Ascending aorta (tissue), 2 donors: ENCODE measurements around the gene C14orf132. TPM values are rescaled to one million over a fixed set of nuclear protein-coding genes. Genes with fewer than 3 reads are reported as not detected.

ENCODE experiments used
- DNase-seq, 2 donors: peaks; one replicate each; pipeline ENCODE4 v3.0.0-alpha.2; 2019; ENCODE audit warnings: low spot score in 2 of 2
- H3K27ac ChIP-seq, 2 donors: fragments of 200-600 bp; sonication (generic); one replicate each; pipeline ENCODE4 v1.5.1; 2016 to 2017; ENCODE audit warnings: mild to moderate bottlenecking in 1 of 2
- H3K27me3 ChIP-seq: fragments of 200-600 bp; sonication (generic); one replicate; pipeline ENCODE4 v1.5.1; 2017
- H3K36me3 ChIP-seq, 2 donors: fragments of 200-600 bp; sonication (generic); one replicate each; pipeline ENCODE4 v1.5.1; 2016
- H3K4me1 ChIP-seq, 2 donors: fragments of 200-600 bp; sonication (generic); one replicate each; pipeline ENCODE4 v1.5.1; 2016 to 2017; ENCODE audit warnings: mild to moderate bottlenecking in 1 of 2
- H3K4me3 ChIP-seq, 2 donors: fragments of 200-600 bp; sonication (generic); one replicate each; pipeline ENCODE4 v1.5.1; 2016 to 2017; ENCODE audit warnings: mild to moderate bottlenecking in 1 of 2
- H3K9me3 ChIP-seq, 2 donors: fragments of 200-600 bp; sonication (generic); one replicate each; pipeline ENCODE4 v1.5.1; 2016
- CTCF ChIP-seq, 3 experiments: fragments of 200-600 bp in 2 of 3; fragments of 450-650 bp in 1 of 3; sonication (generic) in 2 of 3; IDR thresholded peaks; one replicate each; pipeline ENCODE4 v1.5.1; 2016 to 2019; ENCODE audit warnings: antibody characterized with exemption in 3 of 3, mild to moderate bottlenecking in 1 of 3, moderate library complexity in 1 of 3
- intact Hi-C: fragments of 100-400 bp; cut with DNase I; formaldehyde crosslinking; loops from one replicate; pipeline ENCODE4 v1.15.1; 2023
- total RNA-seq: library from RNA; depleted of rRNA; stranded (reverse); fragments of >200 nt; gene quantifications from one replicate; pipeline ENCODE4 v1.1.0, GENCODE V29; 2016

C14orf132 gene
- 23.9 TPM for total RNA-seq

DNA sequence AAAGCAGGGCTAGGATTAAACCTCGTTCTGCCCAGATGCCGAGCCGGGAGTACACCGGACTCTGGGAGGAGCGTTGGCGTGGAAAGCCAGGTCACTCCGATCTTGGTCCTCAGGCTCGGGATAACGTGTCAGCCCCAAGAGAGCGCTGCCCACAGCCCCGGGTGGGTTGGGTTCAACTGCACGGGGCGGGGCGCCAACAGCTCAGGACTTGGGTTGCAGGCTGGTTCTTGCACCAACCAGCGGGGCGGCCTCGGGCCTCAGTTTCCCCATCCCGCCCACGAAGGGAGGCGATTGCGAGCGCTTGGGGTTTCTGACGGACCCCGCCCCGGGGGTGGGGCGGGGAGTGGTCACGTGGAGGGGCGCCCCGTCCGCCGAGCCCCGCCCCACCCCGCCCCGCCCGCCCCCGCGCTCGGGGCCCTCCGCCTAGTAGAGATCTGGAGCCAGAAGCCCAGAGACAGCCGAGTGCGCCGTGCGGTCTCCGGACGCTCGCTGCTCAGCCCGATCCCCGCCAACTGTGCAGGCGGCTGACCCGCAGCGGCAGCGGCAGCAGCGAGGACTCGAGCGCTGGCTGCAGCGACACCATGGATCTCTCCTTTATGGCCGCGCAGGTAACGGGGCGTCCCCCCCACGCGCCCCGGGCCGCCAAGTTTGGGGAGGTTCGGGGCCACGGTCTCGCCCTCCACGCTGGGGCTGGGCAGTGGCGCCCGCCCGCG, at the start of gene C14orf132:
Gene C14orf132, plus strand, starts transcription at position 443 of the 713 bp plus-strand sequence. Its CDS starts 139 bp downstream, at position 582.
- H3K9me3 ChIP-seq: no peaks in the 10 kb centered on the region
- H3K27ac ChIP-seq: peak within 1 kb of the TSS; percentile 90 to 95
- TF ChIP-seq CTCF (IDR thresholded peaks at IDR 0.05): no peak
- peak within 1 kb of the TSS; percentile 56 to 79 for H3K4me3 ChIP-seq
- no peaks in the 10 kb centered on the region for H3K36me3 ChIP-seq
- DNase-seq: peak in 1 of 2 donors; percentile 87
- intact Hi-C loops: loop anchor here (1.0 to 10.0 kb wide), 6 partner anchors 15 to 1437 kb away; partner anchors contain the start of genes AK7, GLRX5 and PAPOLA
- peaks cover 7 to 18% of the 10 kb centered on the region in 2 donors for H3K4me1 ChIP-seq
- no peaks in the 10 kb centered on the region for H3K27me3 ChIP-seq

DNA sequence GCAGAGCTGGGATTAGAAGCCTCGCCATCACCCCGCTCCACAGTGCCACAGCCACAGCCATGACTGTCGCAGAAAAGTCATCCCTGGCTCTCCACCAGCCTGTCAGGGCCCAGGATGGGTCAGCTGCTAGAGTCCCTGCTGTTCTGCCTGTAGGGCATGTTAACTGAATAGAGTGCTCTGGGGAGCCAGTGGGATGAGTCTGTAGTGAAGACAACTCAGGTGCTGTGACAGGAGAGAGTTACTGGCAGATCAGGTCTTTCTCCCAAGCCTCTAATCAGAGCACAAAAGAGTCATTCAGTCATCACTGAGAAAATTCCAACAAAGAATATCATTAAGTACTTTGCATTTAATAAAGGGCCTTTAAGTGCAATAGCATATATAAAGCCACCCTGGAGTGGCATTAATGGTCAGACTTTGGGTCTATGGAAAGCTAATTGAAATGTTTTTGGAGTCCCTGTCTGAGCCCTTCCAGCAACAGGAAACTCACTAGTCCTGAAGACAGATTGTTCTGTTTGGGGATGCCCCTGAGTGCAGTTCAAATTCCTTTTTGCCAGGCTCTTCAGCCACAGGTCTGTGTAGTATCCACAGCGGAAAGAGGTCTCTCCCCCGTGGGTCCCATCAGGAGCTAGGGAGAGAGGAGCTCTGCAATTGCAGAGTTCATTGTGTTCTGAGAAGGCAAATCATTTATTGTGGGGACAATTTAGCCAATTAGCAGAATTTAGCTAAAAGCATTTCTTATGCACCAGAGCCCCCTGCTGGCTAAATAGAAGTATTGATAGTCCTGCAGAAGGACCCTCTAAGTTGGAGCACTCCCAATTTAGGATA, 45.2 kb upstream of the C14orf132 start:
- no peak for DNase-seq
- Histone ChIP-seq H3K36me3 (no peaks in the 10 kb centered on the region), H3K4me3 (no peak overlapping the region), H3K27me3 (no peaks in the 10 kb centered on the region), H3K27ac (no peak overlapping the region), H3K4me1 (no peaks in the 10 kb centered on the region), H3K9me3 (peaks cover 0 to 8% of the 10 kb centered on the region in 2 donors)
- peak; percentile 54 to 82 (median 61) for TF ChIP-seq CTCF (IDR thresholded peaks at IDR 0.05)
- intact Hi-C loops: loop anchor here (1.0 to 10.0 kb wide), 2 partner anchors 433 to 549 kb away; no protein-coding TSS in a partner anchor

- no peak overlapping the region for H3K27ac ChIP-seq
- no peak for TF ChIP-seq CTCF (IDR thresholded peaks at IDR 0.05)
- no peak for DNase-seq
- H3K36me3 ChIP-seq: no peaks in the 10 kb centered on the region
- intact Hi-C loops: loop anchor here (1.0 to 10.0 kb wide), 2 partner anchors 433 to 550 kb away; no protein-coding TSS in a partner anchor
- H3K9me3 ChIP-seq: peaks cover 0 to 8% of the 10 kb centered on the region in 2 donors
- H3K4me1 ChIP-seq: no peaks in the 10 kb centered on the region
- H3K4me3 ChIP-seq: no peak overlapping the region
- no peaks in the 10 kb centered on the region for H3K27me3 ChIP-seq
Measured at GRCh38 chr14:95994593-95994928, 44.6 kb upstream of the C14orf132 start.

DNA sequence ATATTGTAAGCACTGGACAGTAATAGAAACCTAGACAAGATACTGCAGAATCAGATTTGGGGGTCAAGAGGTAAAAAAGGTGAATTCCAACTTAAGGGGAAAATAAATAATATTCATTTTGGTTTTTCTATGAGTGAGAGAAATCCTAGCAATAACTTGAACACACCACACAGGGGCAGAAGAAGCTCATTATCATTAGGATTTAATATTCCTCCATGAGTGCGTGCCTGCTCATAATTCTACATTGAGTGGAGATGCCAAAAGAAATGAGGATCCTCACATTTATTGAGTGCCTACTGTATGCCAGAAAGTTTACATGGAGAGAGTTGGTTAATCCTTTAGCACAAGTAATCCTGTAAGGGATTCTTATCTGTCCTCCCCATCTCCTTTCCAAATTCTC, 40.5 kb upstream of the C14orf132 start:
- Histone ChIP-seq H3K4me1 (no peaks in the 10 kb centered on the region), H3K36me3 (no peaks in the 10 kb centered on the region), H3K9me3 (no peaks in the 10 kb centered on the region), H3K27me3 (peaks cover 4% of the 10 kb centered on the region), H3K4me3 (no peak overlapping the region), H3K27ac (no peak overlapping the region)
- intact Hi-C loops: loop anchor here (1.0 to 10.0 kb wide), 3 partner anchors 100 to 554 kb away; no protein-coding TSS in a partner anchor
- no peak for DNase-seq
- TF ChIP-seq CTCF (IDR thresholded peaks at IDR 0.05): peak; percentile 11 to 56 (median 22)

DNA sequence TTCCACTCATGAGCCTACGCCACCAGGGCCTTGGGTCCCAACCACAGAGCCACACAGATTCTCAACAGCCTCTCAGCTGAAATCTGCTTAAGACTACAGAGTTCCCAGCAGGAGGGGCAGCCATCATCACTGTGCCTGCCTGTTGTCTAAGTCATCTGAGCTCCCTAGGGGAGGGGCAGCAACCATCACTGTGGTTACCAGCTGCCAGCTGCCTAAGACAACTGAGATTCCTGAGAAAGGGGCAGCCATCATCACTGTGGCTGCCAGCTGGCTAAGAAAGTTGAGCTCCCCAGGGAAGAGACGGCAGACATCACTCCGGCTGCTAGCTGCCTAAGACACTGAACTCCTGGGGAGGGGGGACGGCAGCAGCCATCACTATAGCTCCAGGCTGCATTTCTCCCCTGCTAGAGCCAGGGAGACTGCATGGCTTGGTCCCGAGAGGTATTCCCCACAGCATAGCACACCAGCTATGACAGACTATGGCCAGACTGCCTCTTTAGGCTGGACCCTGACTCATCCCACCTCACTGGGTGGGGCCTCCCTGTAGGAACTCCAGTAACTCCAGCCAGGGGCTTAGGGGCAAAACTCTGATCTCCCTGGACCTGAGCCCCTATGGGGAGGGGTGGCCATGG, 37.2 kb upstream of the C14orf132 start:
- DNase-seq: no peak
- H3K4me3 ChIP-seq: no peak overlapping the region
- TF ChIP-seq CTCF (IDR thresholded peaks at IDR 0.05): no peak
- intact Hi-C loops: no loop called here
- peaks cover 4% of the 10 kb centered on the region for H3K27me3 ChIP-seq
- H3K36me3 ChIP-seq: no peaks in the 10 kb centered on the region
- H3K27ac ChIP-seq: no peak overlapping the region
- peaks cover 0 to 7% of the 10 kb centered on the region in 2 donors for H3K9me3 ChIP-seq
- H3K4me1 ChIP-seq: no peaks in the 10 kb centered on the region
